ENCODE results near the gene LPAR3. TPM values are rescaled to one million over a fixed set of nuclear protein-coding genes. Genes with fewer than 3 reads are reported as not detected.

LPAR3 gene
- total RNA-seq, 4 donors from 2014 or later = 2.2 to 23.6 (median 13.5) TPM; not detected in 1

- intact Hi-C loops (cut with DNase I; ENCODE audit: low total_unique reads) = no loop called here
- Histone ChIP-seq H3K27ac (no peak overlapping the region), H3K9me3 (no peaks in the 10 kb centered on the region), H3K4me3 (no peak overlapping the region), H3K36me3 (no peaks in the 10 kb centered on the region), H3K27me3 (no peaks in the 10 kb centered on the region), H3K4me1 (no peaks in the 10 kb centered on the region)
- no peak for DNase-seq
- TF ChIP-seq POLR2A (IDR thresholded peaks at IDR 0.05) = no peak
- TF ChIP-seq CTCF (IDR thresholded peaks at IDR 0.05) = no peak
Observed at GRCh38 chr1:84833194-84833593, 59.8 kb downstream of the LPAR3 start.

- no peaks in the 10 kb centered on the region for H3K9me3 ChIP-seq
- H3K27me3 ChIP-seq = no peaks in the 10 kb centered on the region
- H3K27ac ChIP-seq = no peak overlapping the region
- H3K4me1 ChIP-seq = no peaks in the 10 kb centered on the region
- intact Hi-C loops (cut with DNase I; ENCODE audit: low total_unique reads) = no loop called here
- H3K4me3 ChIP-seq = no peak overlapping the region
- TF ChIP-seq POLR2A (IDR thresholded peaks at IDR 0.05) (no peak), CTCF (IDR thresholded peaks at IDR 0.05) (no peak)
- H3K36me3 ChIP-seq = no peaks in the 10 kb centered on the region
- no peak for DNase-seq
Observed at GRCh38 chr1:84830136-84830535, 62.9 kb downstream of the LPAR3 start.

GRCh38 chr1:84827976-84828375, 65.0 kb downstream of the LPAR3 start:
- no peaks in the 10 kb centered on the region for H3K27me3 ChIP-seq
- H3K4me1 ChIP-seq = no peaks in the 10 kb centered on the region
- H3K27ac ChIP-seq = no peak overlapping the region
- no peaks in the 10 kb centered on the region for H3K36me3 ChIP-seq
- no peaks in the 10 kb centered on the region for H3K9me3 ChIP-seq
- TF ChIP-seq CTCF (IDR thresholded peaks at IDR 0.05) = no peak
- no peak for TF ChIP-seq POLR2A (IDR thresholded peaks at IDR 0.05)
- H3K4me3 ChIP-seq = no peak overlapping the region
- intact Hi-C loops (cut with DNase I; ENCODE audit: low total_unique reads) = no loop called here
- DNase-seq = no peak

GRCh38 chr1:84827555-84827954, 65.5 kb downstream of the LPAR3 start:
- no peak overlapping the region for H3K4me3 ChIP-seq
- no peak for DNase-seq
- intact Hi-C loops (cut with DNase I; ENCODE audit: low total_unique reads) = no loop called here
- H3K36me3 ChIP-seq = no peaks in the 10 kb centered on the region
- H3K9me3 ChIP-seq = no peaks in the 10 kb centered on the region
- H3K4me1 ChIP-seq = no peaks in the 10 kb centered on the region
- TF ChIP-seq POLR2A (IDR thresholded peaks at IDR 0.05) (no peak), CTCF (IDR thresholded peaks at IDR 0.05) (no peak)
- no peaks in the 10 kb centered on the region for H3K27me3 ChIP-seq
- no peak overlapping the region for H3K27ac ChIP-seq

- TF ChIP-seq POLR2A (IDR thresholded peaks at IDR 0.05) = no peak
- no peak for TF ChIP-seq CTCF (IDR thresholded peaks at IDR 0.05)
- H3K36me3 ChIP-seq = no peaks in the 10 kb centered on the region
Observed at GRCh38 chr1:84825161-84825560, 67.8 kb downstream of the LPAR3 start.

More at GRCh38 chr1:84825161-84825560, 67.8 kb downstream of the LPAR3 start:
- H3K4me1 ChIP-seq = no peaks in the 10 kb centered on the region
- DNase-seq = no peak
- intact Hi-C loops (cut with DNase I; ENCODE audit: low total_unique reads) = no loop called here
- no peaks in the 10 kb centered on the region for H3K9me3 ChIP-seq
- H3K4me3 ChIP-seq = no peak overlapping the region
- no peaks in the 10 kb centered on the region for H3K27me3 ChIP-seq
- H3K27ac ChIP-seq = no peak overlapping the region
